IMR-90 (cell line): ENCODE measurements around the gene AMFR. TPM values are rescaled to one million over a fixed set of nuclear protein-coding genes. Genes with fewer than 3 reads are reported as not detected.

ENCODE experiments used
- ATAC-seq: fragments of 200-7000 bp; cut with Tn5 transposase; 2 replicates; pipeline ENCODE4 v1.9.1; 2020; ENCODE audit warnings: low read depth, mild to moderate bottlenecking, moderate library complexity
- BruUV-seq: library from RNA; stranded (reverse); fragments of 400-500 nt; replicated peaks from 2 replicates; lab custom pipeline; 2021; lab: Mats Ljungman, UMichigan
- CTCF ChIA-PET: fragments of 300-600 bp; formaldehyde crosslinking; extraction: SDS; loops from one replicate; lab custom pipeline; 2021; ENCODE audit warnings: antibody characterized with exemption; lab: Yijun Ruan, JAX
- POLR2A ChIA-PET: fragments of 300-600 bp; sonication (Branson Sonifier 250); formaldehyde crosslinking; loops from one replicate; lab custom pipeline; 2022; ENCODE audit warnings: antibody characterized with exemption; ENCODE audit not compliant: unreplicated experiment; lab: Charles Lee
- DNase-seq: peaks from one replicate; pipeline ENCODE4 v3.0.0; 2013
- H2AFZ ChIP-seq: replicated peaks from 2 replicates; pipeline ENCODE3; 2013; ENCODE audit warnings: low read length, mild to moderate bottlenecking; ENCODE audit not compliant: poor library complexity
- H2AK5ac ChIP-seq: 2 replicates; pipeline ENCODE4 v1.6.1; 2013; ENCODE audit warnings: low read depth, low read length, inconsistent platforms
- H2AK9ac ChIP-seq: replicated peaks from 2 replicates; pipeline ENCODE3; 2013; ENCODE audit warnings: mild to moderate bottlenecking, low read depth, low read length, moderate library complexity; ENCODE audit not compliant: poor library complexity
- H2BK120ac ChIP-seq: 2 replicates; pipeline ENCODE4 v1.6.1; 2013; ENCODE audit warnings: low read depth, low read length, inconsistent platforms
- H2BK15ac ChIP-seq: 3 replicates; pipeline ENCODE4 v1.6.1; 2013; ENCODE audit warnings: low read depth, low read length, inconsistent platforms
- H2BK20ac ChIP-seq: 2 replicates; pipeline ENCODE4 v1.6.1; 2013; ENCODE audit warnings: low read depth, mild to moderate bottlenecking, inconsistent platforms, low read length, moderate library complexity
- H2BK5ac ChIP-seq: 2 replicates; pipeline ENCODE4 v1.6.1; 2013; ENCODE audit warnings: mild to moderate bottlenecking, low read depth, low read length, inconsistent platforms; ENCODE audit not compliant: poor library complexity, severe bottlenecking
- H3K14ac ChIP-seq: replicated peaks from 2 replicates; pipeline ENCODE4 v1.6.1; 2013; ENCODE audit warnings: low read depth, low read length, inconsistent platforms
- H3K18ac ChIP-seq: 2 replicates; pipeline ENCODE4 v1.6.1; 2013; ENCODE audit warnings: low read depth, low read length, control low read depth
- H3K23ac ChIP-seq: 2 replicates; pipeline ENCODE4 v1.6.1; 2013; ENCODE audit warnings: low read depth, low read length, inconsistent platforms
- H3K27ac ChIP-seq: 2 replicates; pipeline ENCODE4 v1.5.1; 2013; ENCODE audit warnings: mild to moderate bottlenecking, control low read depth, low read length; ENCODE audit not compliant: insufficient read depth
- H3K27me3 ChIP-seq: 2 replicates; pipeline ENCODE4 v1.6.1; 2013; ENCODE audit warnings: low read length; ENCODE audit not compliant: control insufficient read depth, insufficient read depth
- H3K36me3 ChIP-seq: 2 replicates; pipeline ENCODE4 v1.6.1; 2013; ENCODE audit warnings: low read length, mixed read lengths; ENCODE audit not compliant: control insufficient read depth, insufficient read depth
- H3K4ac ChIP-seq: 2 replicates; pipeline ENCODE4 v1.6.1; 2013; ENCODE audit warnings: low read depth, low read length, inconsistent platforms
- H3K4me1 ChIP-seq: 2 replicates; pipeline ENCODE4 v1.6.1; 2013; ENCODE audit warnings: low read length, mixed read lengths; ENCODE audit not compliant: control insufficient read depth, insufficient read depth
- H3K4me2 ChIP-seq: 2 replicates; pipeline ENCODE4 v1.6.1; 2013; ENCODE audit warnings: low read depth, mild to moderate bottlenecking, control low read depth, low read length, moderate library complexity
- H3K4me3 ChIP-seq: 2 replicates; pipeline ENCODE4 v1.5.1; 2013; ENCODE audit warnings: low read depth, mild to moderate bottlenecking, control low read depth, low read length, moderate library complexity; ENCODE audit not compliant: insufficient read depth
- H3K56ac ChIP-seq: 2 replicates; pipeline ENCODE4 v1.6.1; 2013; ENCODE audit warnings: low read length, inconsistent platforms; ENCODE audit not compliant: insufficient read depth; ENCODE audit errors: extremely low read depth
- H3K79me1 ChIP-seq, 2 experiments: 2 replicates each; pipeline ENCODE4 v1.6.1; 2013; ENCODE audit warnings: low read length in 2 of 2, inconsistent platforms in 1 of 2, low read depth in 1 of 2
- H3K9ac ChIP-seq: 2 replicates; pipeline ENCODE4 v1.6.1; 2013; ENCODE audit warnings: low read depth, low read length, control low read depth
- H3K9me1 ChIP-seq: 2 replicates; pipeline ENCODE4 v1.6.1; 2013; ENCODE audit warnings: low read length, inconsistent platforms; ENCODE audit not compliant: insufficient read depth
- H3K9me3 ChIP-seq: 2 replicates; pipeline ENCODE4 v1.6.1; 2013; ENCODE audit warnings: low read length; ENCODE audit not compliant: control insufficient read depth, insufficient read depth
- H4K20me1 ChIP-seq: 2 replicates; pipeline ENCODE4 v1.6.1; 2013; ENCODE audit warnings: low read length, inconsistent platforms; ENCODE audit not compliant: insufficient read depth
- H4K5ac ChIP-seq: 2 replicates; pipeline ENCODE4 v1.6.1; 2013; ENCODE audit warnings: mild to moderate bottlenecking, low read depth, low read length, control low read depth
- H4K8ac ChIP-seq, 2 experiments: 2 replicates each; pipeline ENCODE4 v1.6.1; 2013; ENCODE audit warnings: low read depth in 2 of 2, low read length in 2 of 2, control low read depth in 1 of 2, inconsistent platforms in 1 of 2
- H4K91ac ChIP-seq: 2 replicates; pipeline ENCODE4 v1.6.1; 2013; ENCODE audit warnings: low read depth, low read length, inconsistent platforms; ENCODE audit not compliant: insufficient read depth
- BHLHE40 ChIP-seq: fragments of 150-350 bp; IDR thresholded peaks from 2 replicates; pipeline ENCODE4 v1.6.1; 2016; ENCODE audit warnings: mild to moderate bottlenecking, low read depth, low read length
- CEBPB ChIP-seq: IDR thresholded peaks from 2 replicates; pipeline ENCODE4 v1.6.1; 2012; ENCODE audit warnings: low read depth, low read length, improper control_type of control experiment
- CHD1 ChIP-seq: IDR thresholded peaks from 2 replicates; pipeline ENCODE4 v1.6.1; 2012; ENCODE audit warnings: low read depth, low read length, improper control_type of control experiment
- FOS ChIP-seq: fragments of 150-350 bp; IDR thresholded peaks from 2 replicates; pipeline ENCODE4 v1.6.1; 2016; ENCODE audit warnings: low read depth, low read length
- MAFK ChIP-seq: IDR thresholded peaks from 2 replicates; pipeline ENCODE4 v1.6.1; 2012; ENCODE audit warnings: low read depth, low read length, improper control_type of control experiment
- MAZ ChIP-seq: IDR thresholded peaks from 2 replicates; pipeline ENCODE4 v1.6.1; 2012; ENCODE audit warnings: low read depth, mild to moderate bottlenecking, low read length, improper control_type of control experiment, moderate library complexity, borderline replicate concordance
- MXI1 ChIP-seq: IDR thresholded peaks from 2 replicates; pipeline ENCODE4 v1.6.1; 2012; ENCODE audit warnings: low read depth, mild to moderate bottlenecking, low read length, moderate library complexity, borderline replicate concordance
- NFE2L2 ChIP-seq: fragments of 150-350 bp; IDR thresholded peaks from 2 replicates; pipeline ENCODE4 v1.6.1; 2016; ENCODE audit warnings: low read depth, mild to moderate bottlenecking, low read length
- POLR2A ChIP-seq: IDR thresholded peaks from 2 replicates; pipeline ENCODE4 v1.6.1; 2012; ENCODE audit warnings: mild to moderate bottlenecking, low read depth, low read length
- RAD21 ChIP-seq: IDR thresholded peaks from 2 replicates; pipeline ENCODE4 v1.6.1; 2012; ENCODE audit warnings: low read length, improper control_type of control experiment
- RCOR1 ChIP-seq: IDR thresholded peaks from 2 replicates; pipeline ENCODE4 v1.6.1; 2012; ENCODE audit warnings: mild to moderate bottlenecking, low read length, improper control_type of control experiment; ENCODE audit not compliant: insufficient replicate concordance
- RFX5 ChIP-seq: IDR thresholded peaks from 2 replicates; pipeline ENCODE4 v1.8.0; 2012; ENCODE audit warnings: low read depth, mild to moderate bottlenecking, low read length, moderate library complexity
- SMC3 ChIP-seq: fragments of 150-350 bp; IDR thresholded peaks from 2 replicates; pipeline ENCODE4 v1.6.1; 2016; ENCODE audit warnings: low read depth, mild to moderate bottlenecking, antibody characterized with exemption, low read length, moderate library complexity
- WGBS, 2 experiments: methylation state at CpG; one replicate each; pipeline versions ENCODE4 v1.1.5 to v1.1.7; 2013; ENCODE audit warnings: missing lambda C conversion rate in 2 of 2; ENCODE audit not compliant: insufficient read length in 1 of 2; ENCODE audit errors: extremely low coverage in 2 of 2; 5-methylcytosine and 5-hydroxymethylcytosine counted together
- dilution Hi-C: fragments of 300-500 bp; cut with HindIII; formaldehyde crosslinking; loops from one replicate; pipeline ENCODE4 v1.14.3; 2018; ENCODE audit warnings: low sequenced_read_pairs; ENCODE audit not compliant: unreplicated experiment
- in situ Hi-C: fragments of 300-500 bp; cut with MboI; formaldehyde crosslinking; loops from 3 replicates; pipeline ENCODE4 v1.14.3; 2019; ENCODE audit warnings: low sequenced_read_pairs, inconsistent platforms, mixed read lengths
- intact Hi-C: fragments of 100-400 bp; cut with micrococcal nuclease; formaldehyde crosslinking; loops from 2 replicates; pipeline ENCODE4 v1.10.0; 2022
- polyA plus RNA-seq, 3 experiments: library from polyadenylated mRNA; depleted of rRNA; stranded (reverse); fragments of >200 nt; gene quantifications; 2 replicates each; pipeline ENCODE4 v1.2.3, GENCODE V29; 2012; ENCODE audit warnings: low replicate concordance in 1 of 3
- total RNA-seq: library from RNA; depleted of rRNA; stranded (reverse); fragments of >200 nt; gene quantifications from 2 replicates; pipeline ENCODE4 v1.2.3, GENCODE V29; 2012
- TF ChIP-seq, protein P1 (sequence below): conservative IDR thresholded peaks from 2 replicates; pipeline ENCODE4 v1.5.1; 2012; ENCODE audit warnings: mild to moderate bottlenecking, low read depth, low read length, improper control_type of control experiment
- TF ChIP-seq, protein P2 (sequence below): fragments of 150-350 bp; IDR thresholded peaks from 2 replicates; pipeline ENCODE4 v1.6.1; 2016; ENCODE audit warnings: low read depth, mild to moderate bottlenecking, low read length, moderate library complexity, borderline replicate concordance
- TF ChIP-seq, protein P3 (sequence below): fragments of 150-350 bp; IDR thresholded peaks from 2 replicates; pipeline ENCODE4 v1.6.1; 2017; ENCODE audit warnings: mild to moderate bottlenecking, antibody characterized with exemption, low read length, low read depth

AMFR gene
- total and polyA plus RNA-seq, 2 of the 4 experiments (the other 2 are of a cell fraction) = 60.7 to 216 TPM

DNA sequence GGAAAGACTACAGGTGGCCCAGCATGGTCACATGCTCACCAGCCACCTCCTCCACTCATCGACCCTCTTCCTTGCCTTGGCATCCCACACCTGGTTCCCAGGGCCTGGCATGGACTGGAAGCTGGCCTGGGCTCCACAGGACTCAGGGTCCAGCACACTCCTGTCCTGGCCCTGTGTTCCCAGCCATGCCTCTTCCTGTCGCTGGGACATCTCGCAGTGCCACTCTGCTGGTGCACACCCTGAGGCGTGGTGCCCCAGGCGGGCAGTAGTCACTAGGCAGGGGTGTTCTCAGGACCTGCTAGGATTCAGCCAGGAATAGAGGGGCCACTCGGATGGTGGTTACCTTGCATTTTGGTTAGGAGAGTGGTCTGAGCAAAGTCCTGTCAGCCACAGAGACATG is 99.4 kb downstream of the AMFR start:
- no peak overlapping the region for H3K56ac ChIP-seq
- WGBS, 2 experiments = 78% methylated on average over 4 of the region's 6 CpGs; no CpG with 5 or more reads in 1 of the 2 experiments
- intact Hi-C loops (no loop called here), in situ Hi-C loops (no loop called here), dilution Hi-C loops (no loop called here)
- POLR2A ChIA-PET = no interaction called here
- DNase-seq = no peak
- no peak overlapping the region for H3K4me3 ChIP-seq
- CTCF ChIA-PET = interaction anchor here (1.0 kb wide), 1 partner anchor 8 kb away, joined by 3 read pairs; no protein-coding TSS in a partner anchor
- no peak overlapping the region for H3K4me2 ChIP-seq
- H3K4ac ChIP-seq = no peak overlapping the region
- H3K27me3 ChIP-seq = peaks cover 20% of the 10 kb centered on the region
- no peaks in the 10 kb centered on the region for H3K79me1 ChIP-seq
- H2BK120ac ChIP-seq = no peak overlapping the region
- H4K8ac ChIP-seq = no peak overlapping the region
- H4K5ac ChIP-seq = no peak overlapping the region
- no peak for ATAC-seq
- no peak for TF ChIP-seq POLR2A
- no peak for TF ChIP-seq MAZ
- no peak for TF ChIP-seq MAFK
- no peak for TF ChIP-seq RFX5
- TF ChIP-seq NFE2L2 = no peak
- TF ChIP-seq, protein P1, sequence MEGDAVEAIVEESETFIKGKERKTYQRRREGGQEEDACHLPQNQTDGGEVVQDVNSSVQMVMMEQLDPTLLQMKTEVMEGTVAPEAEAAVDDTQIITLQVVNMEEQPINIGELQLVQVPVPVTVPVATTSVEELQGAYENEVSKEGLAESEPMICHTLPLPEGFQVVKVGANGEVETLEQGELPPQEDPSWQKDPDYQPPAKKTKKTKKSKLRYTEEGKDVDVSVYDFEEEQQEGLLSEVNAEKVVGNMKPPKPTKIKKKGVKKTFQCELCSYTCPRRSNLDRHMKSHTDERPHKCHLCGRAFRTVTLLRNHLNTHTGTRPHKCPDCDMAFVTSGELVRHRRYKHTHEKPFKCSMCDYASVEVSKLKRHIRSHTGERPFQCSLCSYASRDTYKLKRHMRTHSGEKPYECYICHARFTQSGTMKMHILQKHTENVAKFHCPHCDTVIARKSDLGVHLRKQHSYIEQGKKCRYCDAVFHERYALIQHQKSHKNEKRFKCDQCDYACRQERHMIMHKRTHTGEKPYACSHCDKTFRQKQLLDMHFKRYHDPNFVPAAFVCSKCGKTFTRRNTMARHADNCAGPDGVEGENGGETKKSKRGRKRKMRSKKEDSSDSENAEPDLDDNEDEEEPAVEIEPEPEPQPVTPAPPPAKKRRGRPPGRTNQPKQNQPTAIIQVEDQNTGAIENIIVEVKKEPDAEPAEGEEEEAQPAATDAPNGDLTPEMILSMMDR = no peak
- no peak for TF ChIP-seq BHLHE40
- TF ChIP-seq, protein P2, sequence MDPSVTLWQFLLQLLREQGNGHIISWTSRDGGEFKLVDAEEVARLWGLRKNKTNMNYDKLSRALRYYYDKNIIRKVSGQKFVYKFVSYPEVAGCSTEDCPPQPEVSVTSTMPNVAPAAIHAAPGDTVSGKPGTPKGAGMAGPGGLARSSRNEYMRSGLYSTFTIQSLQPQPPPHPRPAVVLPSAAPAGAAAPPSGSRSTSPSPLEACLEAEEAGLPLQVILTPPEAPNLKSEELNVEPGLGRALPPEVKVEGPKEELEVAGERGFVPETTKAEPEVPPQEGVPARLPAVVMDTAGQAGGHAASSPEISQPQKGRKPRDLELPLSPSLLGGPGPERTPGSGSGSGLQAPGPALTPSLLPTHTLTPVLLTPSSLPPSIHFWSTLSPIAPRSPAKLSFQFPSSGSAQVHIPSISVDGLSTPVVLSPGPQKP = no peak
- TF ChIP-seq, protein P3, sequence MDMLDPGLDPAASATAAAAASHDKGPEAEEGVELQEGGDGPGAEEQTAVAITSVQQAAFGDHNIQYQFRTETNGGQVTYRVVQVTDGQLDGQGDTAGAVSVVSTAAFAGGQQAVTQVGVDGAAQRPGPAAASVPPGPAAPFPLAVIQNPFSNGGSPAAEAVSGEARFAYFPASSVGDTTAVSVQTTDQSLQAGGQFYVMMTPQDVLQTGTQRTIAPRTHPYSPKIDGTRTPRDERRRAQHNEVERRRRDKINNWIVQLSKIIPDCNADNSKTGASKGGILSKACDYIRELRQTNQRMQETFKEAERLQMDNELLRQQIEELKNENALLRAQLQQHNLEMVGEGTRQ = no peak
- TF ChIP-seq RCOR1 = no peak
- no peak for TF ChIP-seq SMC3
- TF ChIP-seq CHD1 = no peak
- no peak for TF ChIP-seq CEBPB
- no peak for TF ChIP-seq FOS
- no peak for TF ChIP-seq RAD21
- no peak for TF ChIP-seq MXI1
- no peaks in the 10 kb centered on the region for H3K9me3 ChIP-seq
- no peaks in the 10 kb centered on the region for H3K36me3 ChIP-seq
- H4K20me1 ChIP-seq = no peaks in the 10 kb centered on the region
- no peak overlapping the region for H2BK5ac ChIP-seq
- H3K27ac ChIP-seq = no peak overlapping the region
- H2AK5ac ChIP-seq = no peak overlapping the region
- no peak overlapping the region for H3K18ac ChIP-seq
- H2AK9ac ChIP-seq = no peak overlapping the region
- H2BK15ac ChIP-seq = no peak overlapping the region
- BruUV-seq = no TSS peak
- no peak overlapping the region for H3K23ac ChIP-seq
- no peaks in the 10 kb centered on the region for H3K9me1 ChIP-seq
- no peak overlapping the region for H4K91ac ChIP-seq
- no peak overlapping the region for H3K9ac ChIP-seq
- H3K4me1 ChIP-seq = no peaks in the 10 kb centered on the region
- no peak overlapping the region for H2BK20ac ChIP-seq
- H3K14ac ChIP-seq = no peak overlapping the region
- no peak overlapping the region for H2AFZ ChIP-seq
